ENCODE measurements around the gene AAMP.

- TF ChIP-seq, protein P1, sequence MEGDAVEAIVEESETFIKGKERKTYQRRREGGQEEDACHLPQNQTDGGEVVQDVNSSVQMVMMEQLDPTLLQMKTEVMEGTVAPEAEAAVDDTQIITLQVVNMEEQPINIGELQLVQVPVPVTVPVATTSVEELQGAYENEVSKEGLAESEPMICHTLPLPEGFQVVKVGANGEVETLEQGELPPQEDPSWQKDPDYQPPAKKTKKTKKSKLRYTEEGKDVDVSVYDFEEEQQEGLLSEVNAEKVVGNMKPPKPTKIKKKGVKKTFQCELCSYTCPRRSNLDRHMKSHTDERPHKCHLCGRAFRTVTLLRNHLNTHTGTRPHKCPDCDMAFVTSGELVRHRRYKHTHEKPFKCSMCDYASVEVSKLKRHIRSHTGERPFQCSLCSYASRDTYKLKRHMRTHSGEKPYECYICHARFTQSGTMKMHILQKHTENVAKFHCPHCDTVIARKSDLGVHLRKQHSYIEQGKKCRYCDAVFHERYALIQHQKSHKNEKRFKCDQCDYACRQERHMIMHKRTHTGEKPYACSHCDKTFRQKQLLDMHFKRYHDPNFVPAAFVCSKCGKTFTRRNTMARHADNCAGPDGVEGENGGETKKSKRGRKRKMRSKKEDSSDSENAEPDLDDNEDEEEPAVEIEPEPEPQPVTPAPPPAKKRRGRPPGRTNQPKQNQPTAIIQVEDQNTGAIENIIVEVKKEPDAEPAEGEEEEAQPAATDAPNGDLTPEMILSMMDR (conservative IDR thresholded peaks at IDR 0.05): no peak
- no peak for TF ChIP-seq EZH2 (IDR thresholded peaks at IDR 0.05; ENCODE audit: low read depth)
These were observed 35.4 kb upstream of the AAMP start for GRCh38 chr2:218305383-218305782.

All from PC-9 (cell line).